Endodermal cell (in vitro differentiated cells): ENCODE measurements around the gene NRG2. TPM values are rescaled to one million over a fixed set of nuclear protein-coding genes. Genes with fewer than 3 reads are reported as not detected.

Source experiments
- DNase-seq: peaks from one replicate; pipeline ENCODE4 v3.0.0-alpha.2; 2017
- H3K27ac ChIP-seq: 2 replicates; pipeline ENCODE4 v1.5.1; 2013; ENCODE audit warnings: mild to moderate bottlenecking, low read depth, low read length, moderate library complexity
- H3K27me3 ChIP-seq: 2 replicates; pipeline ENCODE4 v1.6.1; 2013; ENCODE audit warnings: mild to moderate bottlenecking, low read length, moderate library complexity; ENCODE audit not compliant: insufficient read depth, control insufficient read depth, poor library complexity, severe bottlenecking
- H3K36me3 ChIP-seq: 2 replicates; pipeline ENCODE4 v1.7.0; 2013; ENCODE audit warnings: mild to moderate bottlenecking, low read length, moderate library complexity; ENCODE audit not compliant: control insufficient read depth, insufficient read depth
- H3K4me1 ChIP-seq: one replicate; pipeline ENCODE4 v1.7.0; 2013; ENCODE audit warnings: low read length; ENCODE audit not compliant: control insufficient read depth, insufficient read depth
- H3K4me3 ChIP-seq: 2 replicates; pipeline ENCODE4 v1.5.1; 2013; ENCODE audit warnings: mild to moderate bottlenecking, low read length, moderate library complexity
- H3K9ac ChIP-seq: 2 replicates; pipeline ENCODE4 v1.6.1; 2013; ENCODE audit warnings: mild to moderate bottlenecking, low read length, moderate library complexity; ENCODE audit not compliant: poor library complexity, severe bottlenecking; ENCODE audit errors: extremely low read depth
- H3K9me3 ChIP-seq: 2 replicates; pipeline ENCODE4 v1.6.1; 2013; ENCODE audit warnings: mild to moderate bottlenecking, low read length, moderate library complexity; ENCODE audit not compliant: control insufficient read depth
- H3K27ac Mint-ChIP-seq: 2 replicates; pipeline ENCODE4 v1.8.0; 2020; ENCODE audit warnings: mixed read lengths
- H3K27me3 Mint-ChIP-seq: 2 replicates; pipeline ENCODE4 v1.8.0; 2021; ENCODE audit warnings: mild to moderate bottlenecking, mixed read lengths; ENCODE audit not compliant: insufficient read depth
- H3K36me3 Mint-ChIP-seq: 2 replicates; pipeline ENCODE4 v1.8.0; 2020; ENCODE audit warnings: low read depth, mixed read lengths
- H3K4me1 Mint-ChIP-seq: 2 replicates; pipeline ENCODE4 v1.8.0; 2020; ENCODE audit warnings: mixed read lengths
- H3K4me3 Mint-ChIP-seq: 2 replicates; pipeline ENCODE4 v1.8.0; 2020; ENCODE audit warnings: mild to moderate bottlenecking, moderate library complexity, mixed read lengths
- H3K9me3 Mint-ChIP-seq: 2 replicates; pipeline ENCODE4 v1.8.0; 2020; ENCODE audit warnings: mild to moderate bottlenecking, mixed read lengths
- CTCF ChIP-seq: fragments of 200-600 bp; sonication (generic); conservative IDR thresholded peaks from 2 replicates; pipeline ENCODE4 v1.5.0; 2021; ENCODE audit warnings: antibody characterized with exemption, mild to moderate bottlenecking
- WGBS, 2 experiments: methylation state at CpG; one replicate each; pipeline versions ENCODE4 v1.1.5 to v1.1.7; 2013; ENCODE audit warnings: missing lambda C conversion rate in 2 of 2, mixed read lengths in 1 of 2; ENCODE audit not compliant: insufficient coverage in 1 of 2, insufficient read length in 1 of 2; 5-methylcytosine and 5-hydroxymethylcytosine counted together
- total RNA-seq, 2 donors: library from RNA; stranded (reverse); fragmentation: NEBNext Ultra II Directional in 1 of 2; extraction: Animal tissue kit (Norgen Biotek cat#: 25700) in 1 of 2; gene quantifications; 2 replicates in 1 of 2; 3 replicates in 1 of 2; pipeline ENCODE4 v1.2.1, GENCODE V29; 2021

Gene NRG2
- total RNA-seq, 2 donors from 2014 or later: 10.8 to 12.5 TPM

GRCh38 chr5:139805545-139805944 lies 237.6 kb downstream of the NRG2 start:
- H3K36me3 Mint-ChIP-seq: no peaks in the 10 kb centered on the region
- no peak overlapping the region for H3K4me3 Mint-ChIP-seq
- WGBS, 2 experiments: 80 to 91% methylated on average over 1 to 2 of the region's 2 CpGs
- H3K4me1 Mint-ChIP-seq: no peaks in the 10 kb centered on the region
- no peak for TF ChIP-seq CTCF
- H3K4me1 ChIP-seq: no peaks in the 10 kb centered on the region
- H3K27ac Mint-ChIP-seq: no peak overlapping the region
- H3K9me3 ChIP-seq: no peaks in the 10 kb centered on the region
- peaks cover 46% of the 10 kb centered on the region for H3K27me3 Mint-ChIP-seq
- no peak overlapping the region for H3K27ac ChIP-seq
- no peak for DNase-seq
- H3K4me3 ChIP-seq: no peak overlapping the region
- no peak overlapping the region for H3K9ac ChIP-seq
- H3K36me3 ChIP-seq: no peaks in the 10 kb centered on the region
- H3K27me3 ChIP-seq: peaks cover 52% of the 10 kb centered on the region
- no peaks in the 10 kb centered on the region for H3K9me3 Mint-ChIP-seq

DNA sequence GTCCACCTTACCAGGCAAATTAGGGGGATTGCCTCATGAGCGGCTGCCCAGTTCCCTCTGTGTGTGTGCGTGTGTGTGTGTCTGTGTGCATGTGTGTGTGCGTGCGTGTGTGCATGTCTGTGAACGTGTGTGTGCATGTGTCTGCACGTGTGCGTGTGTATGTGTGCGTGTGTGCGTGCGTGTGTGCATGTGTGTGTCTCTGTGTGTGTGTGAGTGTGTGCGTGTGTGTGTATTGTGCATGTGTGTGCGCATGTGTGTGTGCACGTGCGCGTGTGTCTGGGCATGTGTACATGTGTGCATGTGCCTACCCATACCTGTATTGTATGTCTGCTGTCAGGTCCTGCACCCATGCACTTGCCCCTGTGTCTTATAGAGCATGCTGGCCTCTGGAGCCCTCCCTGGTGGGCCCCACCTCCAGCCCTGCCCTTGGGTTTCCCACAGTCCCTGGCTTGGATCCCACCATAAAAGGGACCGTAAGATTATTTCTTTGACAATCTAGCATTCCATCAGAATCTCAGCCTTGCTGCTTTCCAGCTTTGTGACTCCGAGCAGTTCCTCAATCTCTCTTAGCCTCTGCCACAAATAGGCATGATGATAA lies 238.2 kb downstream of the NRG2 start:
- 88 to 95% methylated on average over 3 to 17 of the region's 17 CpGs for WGBS, 2 experiments
- Mint-ChIP-seq H3K27me3 (peaks cover 47% of the 10 kb centered on the region), H3K36me3 (no peaks in the 10 kb centered on the region), H3K4me1 (no peaks in the 10 kb centered on the region), H3K27ac (no peak overlapping the region), H3K9me3 (no peaks in the 10 kb centered on the region), H3K4me3 (no peak overlapping the region)
- H3K9ac ChIP-seq: no peak overlapping the region
- no peaks in the 10 kb centered on the region for H3K9me3 ChIP-seq
- no peak overlapping the region for H3K27ac ChIP-seq
- no peak for TF ChIP-seq CTCF
- no peaks in the 10 kb centered on the region for H3K4me1 ChIP-seq
- no peak for DNase-seq
- no peaks in the 10 kb centered on the region for H3K36me3 ChIP-seq
- no peak overlapping the region for H3K4me3 ChIP-seq
- peaks cover 58% of the 10 kb centered on the region for H3K27me3 ChIP-seq

DNA sequence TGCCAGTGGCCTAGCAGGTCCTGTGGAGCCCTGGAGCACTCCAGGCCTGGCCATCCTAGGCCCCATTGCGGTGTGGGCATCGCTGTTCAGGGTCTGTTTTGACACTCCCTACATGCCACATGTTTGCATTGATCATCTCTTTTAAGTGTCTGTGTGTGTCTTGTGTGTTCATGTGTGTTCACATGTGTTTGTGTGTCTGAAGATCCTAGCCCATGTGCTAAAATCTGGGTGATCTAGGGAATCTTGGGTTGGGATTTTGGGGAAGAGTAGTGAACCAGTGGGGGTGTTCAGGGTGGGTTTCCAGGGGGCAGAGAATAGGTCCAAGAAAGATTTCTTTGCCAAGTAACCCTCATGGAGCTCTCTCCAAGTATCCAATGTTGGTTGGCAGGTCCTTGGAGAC lies 239.1 kb downstream of the NRG2 start:
- Histone ChIP-seq H3K4me3 (no peak overlapping the region), H3K36me3 (no peaks in the 10 kb centered on the region), H3K9me3 (no peaks in the 10 kb centered on the region), H3K9ac (no peak overlapping the region), H3K27ac (no peak overlapping the region), H3K27me3 (peaks cover 68% of the 10 kb centered on the region), H3K4me1 (no peaks in the 10 kb centered on the region)
- DNase-seq: no peak
- no peaks in the 10 kb centered on the region for H3K4me1 Mint-ChIP-seq
- no peaks in the 10 kb centered on the region for H3K36me3 Mint-ChIP-seq
- no peak for TF ChIP-seq CTCF
- no peak overlapping the region for H3K27ac Mint-ChIP-seq
- peaks cover 56% of the 10 kb centered on the region for H3K27me3 Mint-ChIP-seq
- 89 to 100% methylated on average over 1 to 2 of the region's 2 CpGs for WGBS, 2 experiments
- H3K4me3 Mint-ChIP-seq: no peak overlapping the region
- H3K9me3 Mint-ChIP-seq: no peaks in the 10 kb centered on the region
